Epithelial cell of prostate (primary cell): ENCODE measurements around the gene C1orf115.
"Not testable (repeated sequence)": the region's sequence is repeated elsewhere in the genome, so short reads cannot be mapped to it uniquely, and the experiment has no call there.

Experiments used
- DNase-seq: peaks from one replicate; pipeline ENCODE4 v3.0.0-alpha.2; 2011; ENCODE audit warnings: low read depth, low spot score
- H3K27ac ChIP-seq: fragments of 450-650 bp; 2 replicates; pipeline ENCODE4 v1.5.1; 2017; ENCODE audit warnings: mild to moderate bottlenecking

C1orf115 gene

GRCh38 chr1:220715986-220716385 is 25.8 kb downstream of the C1orf115 start:
- not testable (repeated sequence) for H3K27ac ChIP-seq, DNase-seq

GRCh38 chr1:220717800-220718640 is 27.9 kb downstream of the C1orf115 start:
- DNase-seq = no peak
- no peak overlapping the region for H3K27ac ChIP-seq

- not testable (repeated sequence) for DNase-seq
These were observed 31.1 kb downstream of the C1orf115 start for GRCh38 chr1:220721266-220721665.

GRCh38 chr1:220726634-220727033 is 36.5 kb downstream of the C1orf115 start:
- H3K27ac ChIP-seq = no peak overlapping the region
- no peak for DNase-seq

More at GRCh38 chr1:220721266-220721665, 31.1 kb downstream of the C1orf115 start:
- not testable (repeated sequence) for H3K27ac ChIP-seq

GRCh38 chr1:220727519-220727918 is 37.4 kb downstream of the C1orf115 start:
- DNase-seq = no peak
- H3K27ac ChIP-seq = no peak overlapping the region

GRCh38 chr1:220730486-220730885 is 40.3 kb downstream of the C1orf115 start:
- DNase-seq = no peak
- H3K27ac ChIP-seq = no peak overlapping the region

GRCh38 chr1:220732137-220732536 is 42.0 kb downstream of the C1orf115 start:
- no peak for DNase-seq
- H3K27ac ChIP-seq = no peak overlapping the region

- H3K27ac ChIP-seq = peak overlapping the region; percentile 61
- no peak for DNase-seq
These were observed 42.5 kb downstream of the C1orf115 start for GRCh38 chr1:220732621-220733020.

- H3K27ac ChIP-seq = peak overlapping the region; percentile 61
- peak; percentile 78 for DNase-seq
These were observed 43.0 kb downstream of the C1orf115 start for GRCh38 chr1:220733086-220733601.

GRCh38 chr1:220734571-220735326 is 44.6 kb downstream of the C1orf115 start:
- peak overlapping the region; percentile 40 for H3K27ac ChIP-seq
- peak; percentile 10 for DNase-seq

GRCh38 chr1:220736283-220736682 is 46.1 kb downstream of the C1orf115 start:
- not testable (repeated sequence) for DNase-seq, H3K27ac ChIP-seq

- no peak overlapping the region for H3K27ac ChIP-seq
- DNase-seq = no peak
These were observed 51.2 kb downstream of the C1orf115 start for GRCh38 chr1:220741349-220741748.

GRCh38 chr1:220741825-220742224 is 51.7 kb downstream of the C1orf115 start:
- no peak for DNase-seq
- no peak overlapping the region for H3K27ac ChIP-seq

GRCh38 chr1:220742520-220742919 is 52.4 kb downstream of the C1orf115 start:
- DNase-seq = no peak
- no peak overlapping the region for H3K27ac ChIP-seq

GRCh38 chr1:220746851-220747250 is 56.7 kb downstream of the C1orf115 start:
- H3K27ac ChIP-seq = no peak overlapping the region
- no peak for DNase-seq

GRCh38 chr1:220747437-220748088 is 57.4 kb downstream of the C1orf115 start:
- DNase-seq = no peak
- H3K27ac ChIP-seq = no peak overlapping the region

GRCh38 chr1:220748089-220748934 is 58.1 kb downstream of the C1orf115 start, which contains the start of gene MTARC2:
Gene MTARC2, plus strand, starts transcription at chr1:220748322. Its CDS starts 210 bp downstream, at chr1:220748532.
- DNase-seq = no peak
- H3K27ac ChIP-seq = no peak within 1 kb of the TSS
